ENCODE results near the gene ZAR1L.

DNA sequence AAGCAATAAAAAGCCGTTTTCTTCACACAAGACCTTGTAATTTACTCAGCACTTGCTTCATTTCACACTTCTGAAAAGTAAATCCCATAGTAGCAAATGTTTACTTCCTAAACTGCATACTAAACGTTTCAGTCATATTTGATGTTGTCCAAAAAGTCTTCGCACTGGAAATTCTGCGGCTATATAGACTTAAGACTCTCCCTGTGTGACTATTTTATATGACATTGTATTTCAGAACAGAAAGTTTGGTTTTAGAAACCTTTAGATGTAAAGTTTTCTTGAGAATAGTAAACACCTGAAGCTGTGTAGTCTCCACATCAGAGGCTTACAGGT lies 29.6 kb downstream of the ZAR1L start:
- TF ChIP-seq, protein P1, sequence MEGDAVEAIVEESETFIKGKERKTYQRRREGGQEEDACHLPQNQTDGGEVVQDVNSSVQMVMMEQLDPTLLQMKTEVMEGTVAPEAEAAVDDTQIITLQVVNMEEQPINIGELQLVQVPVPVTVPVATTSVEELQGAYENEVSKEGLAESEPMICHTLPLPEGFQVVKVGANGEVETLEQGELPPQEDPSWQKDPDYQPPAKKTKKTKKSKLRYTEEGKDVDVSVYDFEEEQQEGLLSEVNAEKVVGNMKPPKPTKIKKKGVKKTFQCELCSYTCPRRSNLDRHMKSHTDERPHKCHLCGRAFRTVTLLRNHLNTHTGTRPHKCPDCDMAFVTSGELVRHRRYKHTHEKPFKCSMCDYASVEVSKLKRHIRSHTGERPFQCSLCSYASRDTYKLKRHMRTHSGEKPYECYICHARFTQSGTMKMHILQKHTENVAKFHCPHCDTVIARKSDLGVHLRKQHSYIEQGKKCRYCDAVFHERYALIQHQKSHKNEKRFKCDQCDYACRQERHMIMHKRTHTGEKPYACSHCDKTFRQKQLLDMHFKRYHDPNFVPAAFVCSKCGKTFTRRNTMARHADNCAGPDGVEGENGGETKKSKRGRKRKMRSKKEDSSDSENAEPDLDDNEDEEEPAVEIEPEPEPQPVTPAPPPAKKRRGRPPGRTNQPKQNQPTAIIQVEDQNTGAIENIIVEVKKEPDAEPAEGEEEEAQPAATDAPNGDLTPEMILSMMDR (conservative IDR thresholded peaks at IDR 0.05; ENCODE audit: low read length) = no peak
- TF ChIP-seq EZH2phosphoT487 (IDR thresholded peaks at IDR 0.05; ENCODE audit: borderline replicate concordance) = no peak

Measured in Loucy (cell line).